ENCODE measurements around the gene NOS3.

The NOS3 gene

DNA sequence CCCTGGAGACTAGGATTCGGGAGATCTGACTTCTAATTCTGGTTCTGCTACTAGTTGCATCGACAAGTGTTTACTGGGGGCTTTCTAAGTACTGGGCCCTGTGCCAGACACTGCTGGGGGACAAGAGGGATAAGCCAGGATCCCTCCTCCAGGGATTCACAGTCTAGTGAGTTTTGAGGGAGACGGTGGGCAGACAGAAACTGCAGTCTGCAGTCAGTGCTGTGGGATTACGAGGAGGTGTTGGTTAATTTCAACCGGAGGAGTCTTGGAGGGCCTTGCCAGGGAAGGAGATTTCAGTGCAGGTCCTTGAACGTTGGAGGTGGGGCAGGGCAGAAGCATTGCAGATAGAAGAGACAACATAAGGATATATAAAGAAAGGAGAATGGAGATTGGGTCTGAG, 9.2 kb upstream of the NOS3 start:
- DNase-seq = no peak

DNA sequence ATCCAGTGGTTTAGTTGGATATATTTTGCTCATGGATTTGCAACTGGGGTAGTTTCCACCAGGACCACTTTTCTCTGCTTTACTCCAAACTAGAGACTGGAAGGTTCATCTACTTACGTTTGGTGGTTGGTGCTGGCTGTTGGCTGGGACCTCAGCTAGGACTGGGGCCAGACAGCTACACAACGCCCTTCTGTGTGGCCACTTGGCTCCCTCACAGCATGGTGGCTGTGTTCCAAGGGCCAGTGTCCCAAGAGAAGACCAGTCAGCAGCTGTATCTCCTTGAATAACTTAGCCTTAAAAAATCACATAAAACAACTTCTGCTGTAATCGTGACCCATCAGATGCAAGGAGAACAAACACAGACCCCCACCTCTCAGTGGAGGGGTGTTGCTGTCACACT, 8.5 kb upstream of the NOS3 start:
- DNase-seq = no peak

DNA sequence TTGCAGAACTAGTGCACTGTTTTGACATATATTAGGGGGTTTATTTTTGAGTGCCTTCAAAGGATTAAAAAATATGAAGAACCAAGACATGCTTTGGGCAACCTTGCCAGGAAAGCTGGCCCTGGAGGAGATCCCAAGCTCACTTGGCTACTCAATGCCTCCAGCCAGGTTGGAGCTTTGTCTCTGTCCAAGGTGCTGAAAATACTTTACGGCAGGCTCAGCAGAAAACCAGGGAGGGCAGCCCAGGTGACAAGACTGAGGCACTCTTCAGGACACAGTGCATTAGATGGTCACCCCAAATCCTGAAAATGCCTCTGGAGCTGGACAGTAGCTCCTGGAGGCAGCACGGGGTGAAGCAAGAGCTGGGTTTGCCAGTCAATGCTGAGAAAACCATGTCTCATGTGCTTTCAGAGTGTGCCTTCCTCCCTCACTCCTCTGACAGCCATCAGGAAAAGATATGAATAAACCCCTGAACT, 6.9 kb upstream of the NOS3 start:
- DNase-seq = peak; percentile 38

DNA sequence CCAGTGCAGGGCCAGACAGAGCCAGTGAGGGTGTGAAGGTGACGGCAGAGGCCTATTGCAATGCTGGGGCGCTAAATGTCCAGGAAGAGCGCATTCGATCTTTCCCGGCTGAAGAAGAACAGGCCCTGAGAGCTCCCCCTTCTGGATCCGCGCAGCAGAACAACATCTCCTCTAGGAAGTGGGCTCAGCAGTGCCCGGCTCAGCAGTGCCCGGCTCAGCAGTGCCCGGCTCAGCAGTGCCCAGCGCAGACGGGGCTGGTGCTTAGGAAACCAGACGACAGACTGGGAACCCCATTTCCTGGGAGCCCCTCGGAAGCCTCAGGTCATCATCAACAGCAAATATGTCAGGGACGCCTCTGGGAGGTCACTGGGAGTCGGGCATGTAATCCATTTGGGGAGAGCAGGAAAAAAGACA, 4.7 kb upstream of the NOS3 start:
- DNase-seq = peak; percentile 30

DNA sequence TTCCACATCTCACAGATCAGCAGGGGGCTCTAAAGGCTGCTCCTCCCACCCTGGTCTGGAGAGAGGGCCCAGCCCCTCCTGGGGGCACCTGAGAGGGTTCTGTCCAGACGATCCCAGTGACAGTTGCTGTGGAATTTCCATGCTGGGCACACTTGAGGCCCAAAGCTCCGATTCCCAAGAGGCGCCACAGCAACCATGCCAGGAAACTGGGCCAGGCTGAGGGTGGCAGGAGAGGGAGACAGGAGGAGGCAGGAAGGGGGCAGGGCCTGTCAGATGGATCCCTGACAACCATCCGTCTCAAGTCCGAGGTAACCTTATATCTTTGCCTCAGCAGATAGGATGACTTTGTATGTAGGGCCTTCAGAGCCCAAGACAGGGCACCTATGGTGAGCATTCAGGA, 4.3 kb upstream of the NOS3 start:
- no peak for DNase-seq

DNA sequence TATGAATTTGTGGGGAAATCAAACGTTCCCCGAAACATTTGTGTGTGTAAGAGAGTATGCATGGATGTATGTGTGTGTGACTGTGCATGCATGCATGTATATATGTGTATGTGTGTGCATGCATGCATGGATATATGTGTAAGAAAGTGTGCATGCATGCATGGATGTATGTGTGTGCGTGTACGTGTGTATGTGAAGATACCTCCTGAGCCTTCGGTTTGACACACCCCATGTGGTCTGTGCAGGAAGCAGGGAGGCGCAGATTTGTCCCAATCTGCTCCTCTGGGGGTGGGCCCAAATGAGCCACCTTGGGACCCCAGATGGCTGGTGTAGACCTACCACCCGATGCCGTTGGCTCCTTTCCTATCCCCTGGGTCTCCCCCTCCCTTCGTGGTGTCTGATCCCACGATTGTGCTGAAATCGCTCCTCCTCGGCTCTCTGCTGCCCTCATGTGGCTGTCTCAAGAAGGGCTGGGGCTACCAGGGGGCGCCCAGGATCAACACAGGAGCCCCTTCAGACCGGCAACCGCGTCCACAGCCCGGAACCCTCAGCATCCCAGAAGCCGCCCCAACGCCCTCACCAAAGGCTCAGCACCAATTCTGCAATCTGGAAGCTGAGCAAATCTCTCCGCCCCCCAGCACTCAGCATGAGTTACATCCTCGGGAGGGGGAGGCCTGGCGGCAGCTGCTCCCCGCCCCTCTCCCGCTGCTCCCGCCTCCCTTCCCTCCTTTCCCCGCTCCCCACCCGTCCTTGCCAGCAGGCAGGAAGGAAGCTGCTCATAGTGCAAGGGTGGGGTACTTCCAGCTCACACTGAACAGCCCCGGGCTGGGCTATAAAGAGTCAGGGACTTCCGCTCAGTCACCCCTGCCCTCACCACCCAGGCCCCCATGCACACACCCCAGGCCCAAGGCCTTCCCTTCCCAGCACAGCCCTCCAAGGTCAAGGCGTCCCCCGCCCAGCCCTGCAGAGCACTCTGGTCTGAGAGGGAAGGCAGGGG, 2.3 kb upstream of the NOS3 start:
- peak; percentile 43 for DNase-seq

DNA sequence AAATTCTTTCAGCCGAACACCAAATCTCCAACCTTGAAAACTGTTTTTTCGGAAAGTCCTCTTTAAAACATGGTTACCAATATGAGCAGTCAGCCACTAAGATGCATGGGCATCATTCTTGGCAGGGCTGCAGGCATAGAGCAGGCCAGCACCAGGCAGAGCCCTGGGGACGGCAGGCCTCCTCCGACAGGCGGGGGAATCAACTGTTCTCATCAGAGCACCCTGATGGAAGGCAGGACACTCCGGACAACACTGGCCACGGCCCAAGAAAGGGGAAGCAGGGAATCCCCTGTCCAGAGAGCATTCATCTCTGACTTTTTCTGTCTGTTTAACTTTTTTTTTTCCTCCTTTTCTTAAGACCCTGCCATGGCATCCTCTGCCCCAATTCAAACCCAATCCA, 1.4 kb upstream of the NOS3 start:
- no peak for DNase-seq

DNA sequence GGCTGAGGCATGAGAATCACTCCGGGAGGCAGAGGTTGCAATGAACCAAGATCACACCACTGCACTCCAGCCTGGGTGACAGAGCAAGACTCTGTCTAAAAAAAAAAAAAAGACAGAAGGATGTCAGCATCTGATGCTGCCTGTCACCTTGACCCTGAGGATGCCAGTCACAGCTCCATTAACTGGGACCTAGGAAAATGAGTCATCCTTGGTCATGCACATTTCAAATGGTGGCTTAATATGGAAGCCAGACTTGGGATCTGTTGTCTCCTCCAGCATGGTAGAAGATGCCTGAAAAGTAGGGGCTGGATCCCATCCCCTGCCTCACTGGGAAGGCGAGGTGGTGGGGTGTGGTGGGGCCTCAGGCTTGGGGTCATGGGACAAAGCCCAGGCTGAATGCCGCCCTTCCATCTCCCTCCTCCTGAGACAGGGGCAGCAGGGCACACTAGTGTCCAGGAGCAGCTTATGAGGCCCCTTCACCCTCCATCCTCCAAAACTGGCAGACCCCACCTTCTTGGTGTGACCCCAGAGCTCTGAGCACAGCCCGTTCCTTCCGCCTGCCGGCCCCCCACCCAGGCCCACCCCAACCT, 1.3 kb downstream of the NOS3 start:
- DNase-seq = no peak

DNA sequence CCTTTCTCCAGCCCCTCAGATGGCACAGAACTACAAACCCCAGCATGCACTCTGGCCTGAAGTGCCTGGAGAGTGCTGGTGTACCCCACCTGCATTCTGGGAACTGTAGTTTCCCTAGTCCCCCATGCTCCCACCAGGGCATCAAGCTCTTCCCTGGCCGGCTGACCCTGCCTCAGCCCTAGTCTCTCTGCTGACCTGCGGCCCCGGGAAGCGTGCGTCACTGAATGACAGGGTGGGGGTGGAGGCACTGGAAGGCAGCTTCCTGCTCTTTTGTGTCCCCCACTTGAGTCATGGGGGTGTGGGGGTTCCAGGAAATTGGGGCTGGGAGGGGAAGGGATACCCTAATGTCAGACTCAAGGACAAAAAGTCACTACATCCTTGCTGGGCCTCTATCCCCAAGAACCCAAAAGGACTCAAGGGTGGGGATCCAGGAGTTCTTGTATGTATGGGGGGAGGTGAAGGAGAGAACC, 2.1 kb downstream of the NOS3 start:
- no peak for DNase-seq

DNA sequence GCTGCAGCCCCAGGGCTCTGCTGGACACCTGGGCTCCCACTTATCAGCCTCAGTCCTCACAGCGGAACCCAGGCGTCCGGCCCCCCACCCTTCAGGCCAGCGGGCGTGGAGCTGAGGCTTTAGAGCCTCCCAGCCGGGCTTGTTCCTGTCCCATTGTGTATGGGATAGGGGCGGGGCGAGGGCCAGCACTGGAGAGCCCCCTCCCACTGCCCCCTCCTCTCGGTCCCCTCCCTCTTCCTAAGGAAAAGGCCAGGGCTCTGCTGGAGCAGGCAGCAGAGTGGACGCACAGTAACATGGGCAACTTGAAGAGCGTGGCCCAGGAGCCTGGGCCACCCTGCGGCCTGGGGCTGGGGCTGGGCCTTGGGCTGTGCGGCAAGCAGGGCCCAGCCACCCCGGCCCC, 2.7 kb downstream of the NOS3 start:
- DNase-seq = no peak

DNA sequence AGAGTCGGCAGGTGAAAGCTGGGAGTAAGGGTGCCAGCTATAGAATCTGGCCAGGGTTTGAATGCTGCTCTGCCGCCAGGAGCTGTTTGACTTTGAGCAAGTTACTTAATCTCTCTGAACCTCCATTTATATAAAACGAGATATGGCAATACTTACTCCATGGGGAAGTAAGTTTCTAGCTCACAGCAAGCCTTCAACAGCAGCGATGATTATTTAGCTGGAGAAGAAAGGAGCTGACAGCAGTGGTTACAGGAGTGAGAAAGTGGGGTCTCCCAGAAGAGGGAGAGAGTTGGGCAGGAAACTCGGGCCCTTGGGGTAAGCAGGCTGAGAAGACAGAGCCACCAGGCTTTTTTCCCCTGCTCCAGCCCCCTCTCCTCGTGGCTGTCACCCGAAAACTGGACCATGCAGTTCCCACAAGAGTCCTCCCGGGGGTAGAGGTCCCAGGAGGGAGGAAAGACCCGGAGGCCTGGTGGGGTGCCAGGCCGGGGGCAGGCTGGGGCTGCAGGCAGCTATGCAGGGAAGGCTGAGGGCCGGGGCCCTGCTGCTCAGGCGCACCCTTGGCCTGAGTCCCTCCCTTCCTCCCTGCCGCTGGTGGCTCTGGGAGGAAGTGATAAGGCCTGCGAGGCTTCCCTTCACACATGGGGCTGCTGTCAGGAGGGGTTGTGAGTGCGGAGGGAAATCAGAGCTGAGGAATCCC, 3.5 kb downstream of the NOS3 start:
- DNase-seq = no peak

DNA sequence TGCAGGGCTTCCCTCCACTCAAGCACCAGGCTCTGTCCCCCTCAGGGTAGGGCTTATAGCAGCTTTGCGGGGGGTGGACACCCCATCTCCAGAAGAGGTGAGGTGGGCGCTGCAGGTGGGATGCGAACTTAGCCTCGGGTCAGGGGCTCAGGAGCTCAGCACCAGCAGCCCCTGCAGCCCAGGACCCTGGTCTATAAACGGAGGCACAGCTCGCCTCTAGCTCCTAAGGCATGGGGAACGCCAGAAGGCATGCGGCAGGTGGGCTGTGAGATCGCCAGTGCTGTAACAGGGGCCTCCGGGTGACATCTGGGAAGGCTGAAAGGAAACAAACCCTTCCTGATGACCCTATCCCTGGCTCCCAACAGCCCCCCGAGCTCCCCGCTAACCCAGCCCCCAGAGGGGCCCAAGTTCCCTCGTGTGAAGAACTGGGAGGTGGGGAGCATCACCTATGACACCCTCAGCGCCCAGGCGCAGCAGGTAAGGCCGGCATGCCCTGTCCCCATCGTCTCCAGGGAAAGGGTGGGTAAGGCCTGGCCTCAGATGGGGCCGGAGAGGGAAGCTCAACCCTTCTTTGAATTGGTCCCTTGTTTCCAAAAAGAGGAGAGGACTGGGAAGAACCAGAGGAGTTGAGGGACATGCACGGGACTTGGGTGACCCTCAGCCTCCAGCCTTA, 4.2 kb downstream of the NOS3 start:
- DNase-seq = no peak

DNA sequence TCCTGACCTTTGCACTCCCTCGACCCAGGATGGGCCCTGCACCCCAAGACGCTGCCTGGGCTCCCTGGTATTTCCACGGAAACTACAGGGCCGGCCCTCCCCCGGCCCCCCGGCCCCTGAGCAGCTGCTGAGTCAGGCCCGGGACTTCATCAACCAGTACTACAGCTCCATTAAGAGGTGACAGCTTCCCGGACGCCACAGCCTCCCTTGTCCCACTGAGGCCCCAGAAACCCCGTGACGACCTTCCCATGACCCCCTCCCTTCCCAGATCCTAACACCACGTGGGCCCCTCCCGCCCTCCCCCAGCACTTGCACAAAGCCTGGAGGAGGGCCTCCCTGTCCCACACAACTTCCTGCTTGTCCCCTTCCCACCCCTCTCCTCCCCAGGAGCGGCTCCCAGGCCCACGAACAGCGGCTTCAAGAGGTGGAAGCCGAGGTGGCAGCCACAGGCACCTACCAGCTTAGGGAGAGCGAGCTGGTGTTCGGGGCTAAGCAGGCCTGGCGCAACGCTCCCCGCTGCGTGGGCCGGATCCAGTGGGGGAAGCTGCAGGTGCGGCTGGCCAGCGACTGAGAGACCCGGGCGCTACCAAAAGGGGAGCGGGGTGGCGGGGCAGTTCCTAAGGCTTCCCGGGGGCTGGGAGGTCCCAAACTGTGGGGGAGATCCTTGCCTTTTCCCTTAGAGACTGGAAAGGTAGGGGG, 5.7 kb downstream of the NOS3 start:
- DNase-seq = no peak

DNA sequence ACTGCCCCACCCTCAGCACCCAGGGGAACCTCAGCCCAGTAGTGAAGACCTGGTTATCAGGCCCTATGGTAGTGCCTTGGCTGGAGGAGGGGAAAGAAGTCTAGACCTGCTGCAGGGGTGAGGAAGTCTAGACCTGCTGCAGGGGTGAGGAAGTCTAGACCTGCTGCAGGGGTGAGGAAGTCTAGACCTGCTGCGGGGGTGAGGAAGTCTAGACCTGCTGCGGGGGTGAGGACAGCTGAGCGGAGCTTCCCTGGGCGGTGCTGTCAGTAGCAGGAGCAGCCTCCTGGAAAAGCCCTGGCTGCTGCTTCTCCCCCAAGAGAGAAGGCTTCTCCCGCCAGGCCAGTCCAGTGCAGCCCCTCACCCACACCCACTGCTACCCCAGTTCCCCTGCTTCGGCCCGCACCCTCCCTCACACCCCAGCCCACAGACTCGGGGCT, 6.3 kb downstream of the NOS3 start:
- no peak for DNase-seq

DNA sequence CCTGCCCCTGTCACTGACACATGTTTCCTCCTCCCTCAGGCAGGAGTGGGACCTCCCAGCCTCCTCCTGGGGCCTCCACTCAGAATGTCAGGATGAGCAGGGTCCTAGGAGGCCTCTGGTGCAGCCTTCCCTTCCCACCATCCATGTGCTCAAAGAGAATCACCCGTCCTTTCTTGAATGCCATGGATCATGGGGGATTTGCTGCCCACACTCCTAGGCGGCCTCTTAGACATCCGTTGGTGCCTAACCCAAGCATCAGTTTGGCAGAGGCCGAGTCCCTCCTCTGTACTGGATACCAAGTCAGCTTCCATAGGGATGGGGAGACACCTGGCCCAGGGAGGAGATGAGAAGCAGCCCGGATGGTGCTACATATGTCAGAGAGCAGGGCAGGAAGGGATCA, 7.0 kb downstream of the NOS3 start:
- no peak for DNase-seq

DNA sequence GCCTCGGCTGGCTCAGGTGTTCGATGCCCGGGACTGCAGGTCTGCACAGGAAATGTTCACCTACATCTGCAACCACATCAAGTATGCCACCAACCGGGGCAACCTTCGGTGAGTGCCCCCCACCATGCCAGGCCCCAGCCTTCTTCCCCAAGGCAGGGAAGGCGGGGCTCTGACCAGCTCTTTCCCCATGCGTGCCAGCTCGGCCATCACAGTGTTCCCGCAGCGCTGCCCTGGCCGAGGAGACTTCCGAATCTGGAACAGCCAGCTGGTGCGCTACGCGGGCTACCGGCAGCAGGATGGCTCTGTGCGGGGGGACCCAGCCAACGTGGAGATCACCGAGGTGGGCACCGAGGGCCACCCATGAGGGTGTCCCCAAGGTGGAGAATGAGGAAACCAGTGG, 7.5 kb downstream of the NOS3 start:
- DNase-seq = no peak

DNA sequence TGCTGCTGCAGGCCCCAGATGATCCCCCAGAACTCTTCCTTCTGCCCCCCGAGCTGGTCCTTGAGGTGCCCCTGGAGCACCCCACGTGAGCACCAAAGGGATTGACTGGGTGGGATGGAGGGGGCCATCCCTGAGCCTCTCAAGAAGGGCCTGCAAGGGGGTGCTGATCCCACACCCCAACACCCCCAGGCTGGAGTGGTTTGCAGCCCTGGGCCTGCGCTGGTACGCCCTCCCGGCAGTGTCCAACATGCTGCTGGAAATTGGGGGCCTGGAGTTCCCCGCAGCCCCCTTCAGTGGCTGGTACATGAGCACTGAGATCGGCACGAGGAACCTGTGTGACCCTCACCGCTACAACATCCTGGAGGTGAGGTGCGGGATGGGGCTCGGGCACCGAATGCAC, 8.2 kb downstream of the NOS3 start:
- DNase-seq = no peak

DNA sequence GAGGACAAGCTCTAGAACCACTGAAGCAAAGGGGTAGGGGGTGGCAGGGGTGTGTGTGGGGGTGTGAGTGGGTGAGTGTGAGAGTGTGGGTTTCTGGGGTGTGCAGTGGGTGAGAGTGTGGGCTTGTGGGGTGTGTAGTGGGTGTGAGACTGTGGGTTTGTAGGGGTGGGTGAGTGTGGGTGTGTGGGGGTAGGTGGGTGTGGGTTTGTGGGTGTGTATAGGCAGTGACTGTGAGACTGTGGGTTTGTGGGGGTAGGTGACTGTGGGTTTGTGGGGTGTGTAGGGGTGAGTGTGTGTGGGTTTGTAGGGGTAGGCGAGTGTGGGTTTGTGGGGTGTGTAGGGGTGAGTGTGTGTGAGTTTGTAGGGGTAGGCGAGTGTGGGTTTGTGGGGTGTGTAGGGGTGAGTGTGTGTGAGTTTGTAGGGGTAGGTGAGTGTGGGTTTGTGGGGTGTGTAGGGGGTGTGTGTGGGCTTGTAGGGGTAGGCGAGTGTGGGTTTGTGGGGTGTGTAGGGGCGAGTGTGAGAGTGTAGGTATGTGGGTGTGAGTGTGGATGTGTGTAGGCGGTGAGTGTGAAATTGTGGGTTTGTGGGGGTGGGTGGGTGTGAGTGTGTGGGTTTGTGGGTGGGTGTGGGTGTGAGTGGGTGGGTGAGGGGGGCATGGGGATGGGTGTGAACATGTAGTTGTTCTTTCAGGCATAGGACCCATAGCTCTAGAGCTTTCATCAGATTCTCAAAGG, 8.8 kb downstream of the NOS3 start:
- DNase-seq = no peak

DNA sequence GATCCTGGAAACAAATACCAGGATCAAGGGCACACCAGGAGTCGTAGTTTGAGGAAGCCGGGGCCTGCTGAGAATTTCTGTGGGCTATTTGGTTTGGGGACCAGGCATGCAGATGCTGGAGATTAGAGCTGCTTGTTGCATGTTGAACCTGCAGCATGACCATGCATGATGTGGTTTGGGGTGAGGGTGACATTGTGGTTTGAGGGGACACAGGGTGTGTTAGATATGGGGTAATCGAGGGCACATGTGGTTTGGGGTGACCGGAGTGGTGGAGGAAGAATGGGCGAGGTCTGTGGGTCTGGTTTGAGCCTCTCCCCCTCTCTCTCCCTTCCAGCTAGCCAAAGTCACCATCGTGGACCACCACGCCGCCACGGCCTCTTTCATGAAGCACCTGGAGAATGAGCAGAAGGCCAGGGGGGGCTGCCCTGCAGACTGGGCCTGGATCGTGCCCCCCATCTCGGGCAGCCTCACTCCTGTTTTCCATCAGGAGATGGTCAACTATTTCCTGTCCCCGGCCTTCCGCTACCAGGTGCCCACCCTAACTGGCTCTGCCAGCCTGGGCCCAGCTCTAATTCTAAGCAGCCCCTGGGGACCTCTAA, 10.2 kb downstream of the NOS3 start:
- no peak for DNase-seq

DNA sequence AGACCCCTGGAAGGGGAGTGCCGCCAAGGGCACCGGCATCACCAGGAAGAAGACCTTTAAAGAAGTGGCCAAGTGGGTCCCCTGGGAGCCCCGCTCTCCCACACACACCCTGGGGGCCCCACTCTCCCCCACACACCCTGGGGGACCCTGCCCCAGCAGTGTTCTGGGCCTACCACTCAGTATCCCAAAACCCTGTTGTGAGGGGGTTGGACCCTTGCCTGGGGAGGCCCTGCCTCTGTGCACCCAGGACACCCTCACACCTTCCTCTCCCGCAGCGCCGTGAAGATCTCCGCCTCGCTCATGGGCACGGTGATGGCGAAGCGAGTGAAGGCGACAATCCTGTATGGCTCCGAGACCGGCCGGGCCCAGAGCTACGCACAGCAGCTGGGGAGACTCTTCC, 10.7 kb downstream of the NOS3 start:
- DNase-seq = no peak

DNA sequence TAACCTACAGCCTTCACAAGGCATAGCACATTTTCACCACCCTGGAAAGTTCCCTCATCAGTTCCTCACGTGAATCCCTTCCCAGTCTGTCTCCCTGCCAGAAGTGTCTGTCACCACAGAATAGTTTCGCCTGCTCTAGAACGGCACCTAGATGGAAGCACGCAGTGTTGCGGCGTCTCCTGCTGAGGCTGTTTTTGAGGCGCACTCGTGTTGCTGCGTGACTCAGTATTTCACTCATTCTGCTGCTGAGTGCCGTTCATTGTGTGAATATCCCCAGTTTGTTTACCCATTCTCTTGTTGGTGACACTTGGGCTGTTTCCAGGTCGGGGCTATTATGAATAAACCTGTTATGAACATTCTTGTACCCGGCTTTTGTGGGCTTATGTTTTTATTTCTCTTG, 12.8 kb downstream of the NOS3 start:
- DNase-seq = no peak

All from fibroblast of skin of right biceps (primary cell).